HUDEP-2 (cell line): ENCODE results near the gene FGF19.
"Not testable (repeated sequence)": the region's sequence is repeated elsewhere in the genome, so short reads cannot be mapped to it uniquely, and the experiment has no call there.

ENCODE experiments used
- DNase-seq, 76 experiments: peaks; one replicate each; lab custom pipeline; 2025; ENCODE audit not compliant: unreplicated experiment in 76 of 76; lab: John Stamatoyannopoulos, UW

The FGF19 gene

GRCh38 chr11:69697469-69697843 lies 6.4 kb downstream of the FGF19 start:
- no peak for DNase-seq

GRCh38 chr11:69696749-69697468 lies 6.9 kb downstream of the FGF19 start:
- no peak for DNase-seq

GRCh38 chr11:69695995-69696394 lies 7.8 kb downstream of the FGF19 start:
- DNase-seq: not testable (repeated sequence)

GRCh38 chr11:69695581-69695980 lies 8.2 kb downstream of the FGF19 start:
- DNase-seq: no peak

GRCh38 chr11:69694781-69695180 lies 9.0 kb downstream of the FGF19 start:
- DNase-seq: no peak

- DNase-seq: no peak
Measured at GRCh38 chr11:69692422-69692821, 11.4 kb downstream of the FGF19 start.

GRCh38 chr11:69691463-69691862 lies 12.4 kb downstream of the FGF19 start:
- DNase-seq: no peak

GRCh38 chr11:69689484-69690319 lies 14.1 kb downstream of the FGF19 start:
- no peak for DNase-seq

GRCh38 chr11:69687969-69688771 lies 15.7 kb downstream of the FGF19 start:
- not testable (repeated sequence) for DNase-seq

- DNase-seq: no peak
Measured at GRCh38 chr11:69686856-69687255, 17.0 kb downstream of the FGF19 start.

- no peak for DNase-seq
Measured at GRCh38 chr11:69686452-69686851, 17.4 kb downstream of the FGF19 start.

GRCh38 chr11:69685348-69685747 lies 18.5 kb downstream of the FGF19 start:
- no peak for DNase-seq

GRCh38 chr11:69684651-69685050 lies 19.2 kb downstream of the FGF19 start:
- DNase-seq: no peak

- DNase-seq: peak in 7 of 76 experiments; percentile 5 to 24 (median 12)
Measured at GRCh38 chr11:69683764-69684333, 20.0 kb downstream of the FGF19 start.

GRCh38 chr11:69682681-69683326 lies 21.0 kb downstream of the FGF19 start:
- no peak for DNase-seq

GRCh38 chr11:69682221-69682620 lies 21.6 kb downstream of the FGF19 start:
- no peak for DNase-seq

- no peak for DNase-seq
Measured at GRCh38 chr11:69680688-69681087, 23.1 kb downstream of the FGF19 start.

GRCh38 chr11:69677749-69678148 lies 26.1 kb downstream of the FGF19 start:
- DNase-seq: no peak

GRCh38 chr11:69674886-69675714 lies 28.7 kb downstream of the FGF19 start, which contains the start of gene LTO1:
LTO1 (minus strand) TSS chr11:69675353; CDS start chr11:69675239, 114 bp downstream.
- peak in 75 of 76 experiments; percentile 54 to 95 (median 90) for DNase-seq
